HG03064 (cell line): Measurements from ENCODE around the gene MICAL3.
"Not testable (repeated sequence)": the region's sequence is repeated elsewhere in the genome, so short reads cannot be mapped to it uniquely, and the experiment has no call there.

ENCODE experiments used
- ATAC-seq: cut with Tn5 transposase; IDR thresholded peaks from one replicate; pipeline ENCODE4 v1.9.1; 2021; ENCODE audit warnings: low read depth; ENCODE audit not compliant: unreplicated experiment

MICAL3 gene

GRCh38 chr22:18000441-18001039 lies 23.8 kb downstream of the MICAL3 start:
- ATAC-seq = no peak

- no peak for ATAC-seq
These were observed 24.5 kb downstream of the MICAL3 start for GRCh38 chr22:17999851-18000250.

GRCh38 chr22:17998913-17999312 lies 25.4 kb downstream of the MICAL3 start:
- ATAC-seq = no peak

- ATAC-seq = no peak
These were observed 26.9 kb downstream of the MICAL3 start for GRCh38 chr22:17997456-17997855.

DNA sequence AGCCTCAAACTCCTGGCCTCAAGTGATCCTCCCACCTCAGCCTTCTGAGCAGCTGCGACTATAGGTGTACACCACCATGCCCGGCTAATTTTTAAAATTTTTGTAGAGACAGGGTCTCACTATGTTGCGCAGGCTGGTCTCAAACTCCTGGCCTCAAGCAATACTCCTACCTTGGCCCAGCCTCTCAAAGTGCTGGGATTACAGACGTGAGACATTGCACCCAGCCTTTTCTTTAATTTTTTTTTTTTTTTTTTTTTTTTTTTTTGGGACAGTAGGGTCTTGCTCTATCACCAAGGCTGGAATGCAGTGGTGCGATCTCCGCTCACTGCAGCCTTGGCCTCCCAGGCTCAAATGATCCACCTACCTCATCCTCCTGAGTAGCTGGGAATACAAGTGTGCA lies 29.1 kb downstream of the MICAL3 start:
- ATAC-seq = not testable (repeated sequence)

DNA sequence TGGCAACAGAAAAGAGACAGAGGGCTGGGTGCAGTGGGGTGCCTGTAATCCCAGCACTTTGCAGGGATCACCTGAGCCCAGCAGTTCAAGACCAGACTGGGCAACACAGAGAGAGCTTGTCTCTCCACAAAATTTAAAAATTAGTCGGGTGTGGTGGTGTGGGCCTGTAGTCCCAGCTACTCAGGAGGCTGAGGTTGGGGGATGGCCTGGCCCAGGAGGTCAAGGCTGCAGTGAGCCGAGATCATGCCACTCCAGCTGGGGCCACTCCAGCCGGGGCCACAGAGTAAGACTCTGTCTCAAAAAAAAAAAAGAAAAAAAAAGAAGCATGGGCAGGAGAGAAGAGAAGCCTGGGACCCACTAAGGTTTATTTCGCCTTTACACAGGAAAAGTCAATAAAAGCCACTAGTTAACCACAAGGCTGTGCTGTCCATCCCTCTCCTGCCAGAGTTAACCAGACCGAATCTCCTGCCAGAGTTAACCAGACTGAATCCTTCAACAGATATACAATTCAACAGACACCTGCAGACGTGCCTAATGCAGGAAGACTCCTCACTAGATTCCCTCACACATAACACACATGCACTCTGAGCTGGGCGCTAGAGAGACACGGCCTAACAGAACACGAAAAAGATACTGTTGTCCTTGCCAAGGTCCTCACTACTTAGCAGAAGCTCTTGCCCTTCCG lies 29.8 kb downstream of the MICAL3 start:
- ATAC-seq = no peak

- ATAC-seq = not testable (repeated sequence)
These were observed 31.4 kb downstream of the MICAL3 start for GRCh38 chr22:17992976-17993375.

- not testable (repeated sequence) for ATAC-seq
These were observed 32.4 kb downstream of the MICAL3 start for GRCh38 chr22:17991992-17992391.

DNA sequence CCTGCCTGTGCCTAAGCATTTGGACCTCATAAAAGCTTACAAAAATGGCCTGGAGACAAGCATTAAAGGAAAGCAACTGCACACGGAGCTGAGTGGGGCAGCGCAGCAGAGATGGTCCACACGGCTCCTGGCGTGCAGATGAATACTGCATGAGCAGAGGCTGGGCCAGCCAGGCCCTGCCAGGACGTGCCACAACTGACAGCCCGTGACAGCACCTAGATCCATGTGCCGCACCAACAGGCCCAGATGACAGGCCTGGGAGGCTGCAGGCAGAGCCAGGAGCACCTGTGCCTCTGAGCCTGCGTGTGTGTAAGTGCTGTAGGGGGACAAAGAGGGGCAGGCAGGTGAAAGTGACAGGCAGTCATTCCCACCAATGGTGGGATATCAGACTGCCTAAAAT lies 33.4 kb downstream of the MICAL3 start:
- no peak for ATAC-seq

DNA sequence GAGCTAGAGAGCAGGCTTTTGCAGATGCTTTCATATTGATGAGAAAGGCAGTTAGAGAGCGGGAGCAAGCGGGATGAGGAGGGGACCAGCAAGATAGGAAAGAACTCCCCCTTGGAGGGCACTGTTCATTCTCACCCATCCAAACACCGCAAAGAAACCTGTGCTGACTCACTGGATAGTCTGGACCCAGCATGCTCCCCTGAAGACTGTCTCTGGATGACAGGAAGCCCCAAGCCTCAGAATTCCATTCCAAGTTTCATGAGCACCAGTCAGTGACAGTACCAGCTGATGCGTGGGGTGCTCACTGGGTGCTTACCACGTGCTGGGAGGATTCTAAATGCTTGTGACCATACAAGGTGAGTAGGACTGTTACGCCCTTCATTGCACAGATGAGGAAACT lies 34.2 kb downstream of the MICAL3 start:
- ATAC-seq = no peak

DNA sequence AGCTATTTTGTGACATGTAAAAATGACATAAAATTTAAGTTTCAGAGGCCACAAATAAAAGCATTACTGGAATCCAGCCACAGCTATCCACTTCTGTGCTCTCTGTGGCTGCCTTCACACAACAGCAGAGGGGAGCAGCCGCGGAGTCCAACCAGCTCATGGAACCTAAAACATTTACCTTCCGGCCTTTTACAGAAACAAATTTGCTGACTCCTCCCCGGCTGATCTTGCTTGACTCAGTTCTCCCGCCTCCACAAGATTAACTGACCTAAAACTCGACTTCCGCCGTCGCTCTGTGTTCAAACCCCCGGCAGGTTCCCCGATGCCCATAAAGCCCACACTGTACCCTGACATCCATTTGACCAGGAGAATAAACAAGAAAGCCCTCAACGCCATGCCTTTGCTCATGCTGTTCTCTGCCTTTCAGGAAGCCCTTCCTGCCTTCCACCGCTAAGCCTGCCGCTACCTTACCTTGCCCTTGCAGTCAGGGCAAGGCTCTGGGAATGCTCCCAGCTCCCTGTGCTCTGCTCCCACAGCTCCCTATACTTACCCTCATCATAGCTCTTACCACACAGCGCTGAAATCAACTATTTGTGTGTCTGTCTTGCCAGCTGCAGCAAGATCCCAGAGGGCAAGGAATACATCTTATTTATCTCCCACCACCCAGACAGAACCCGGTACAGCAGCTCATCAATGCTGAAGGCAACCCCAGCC lies 35.4 kb downstream of the MICAL3 start:
- ATAC-seq = no peak

- no peak for ATAC-seq
These were observed 38.8 kb downstream of the MICAL3 start for GRCh38 chr22:17985606-17986005.

GRCh38 chr22:17985071-17985470 lies 39.3 kb downstream of the MICAL3 start:
- not testable (repeated sequence) for ATAC-seq

DNA sequence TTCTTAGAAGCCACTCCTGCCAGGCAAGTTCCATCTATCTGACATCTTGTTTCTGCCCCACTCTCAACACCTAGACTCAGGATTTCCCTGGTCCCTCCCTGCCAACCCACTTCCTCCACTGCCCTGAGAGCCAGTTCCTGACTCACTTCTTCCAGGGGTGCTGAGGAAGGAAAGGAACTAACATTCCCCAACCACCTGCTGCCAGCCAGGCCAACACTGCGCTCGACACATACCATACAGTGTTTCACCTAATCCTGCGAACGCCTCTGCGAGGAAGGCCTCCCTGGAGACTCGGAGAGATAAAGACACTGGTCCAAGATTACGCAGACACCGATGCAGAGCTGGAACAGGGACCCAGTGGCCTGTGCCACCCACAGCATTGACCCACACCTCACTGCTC lies 40.2 kb downstream of the MICAL3 start:
- no peak for ATAC-seq

GRCh38 chr22:17982572-17983141 lies 41.7 kb downstream of the MICAL3 start:
- no peak for ATAC-seq

- ATAC-seq = no peak
These were observed 42.9 kb downstream of the MICAL3 start for GRCh38 chr22:17981497-17981896.

DNA sequence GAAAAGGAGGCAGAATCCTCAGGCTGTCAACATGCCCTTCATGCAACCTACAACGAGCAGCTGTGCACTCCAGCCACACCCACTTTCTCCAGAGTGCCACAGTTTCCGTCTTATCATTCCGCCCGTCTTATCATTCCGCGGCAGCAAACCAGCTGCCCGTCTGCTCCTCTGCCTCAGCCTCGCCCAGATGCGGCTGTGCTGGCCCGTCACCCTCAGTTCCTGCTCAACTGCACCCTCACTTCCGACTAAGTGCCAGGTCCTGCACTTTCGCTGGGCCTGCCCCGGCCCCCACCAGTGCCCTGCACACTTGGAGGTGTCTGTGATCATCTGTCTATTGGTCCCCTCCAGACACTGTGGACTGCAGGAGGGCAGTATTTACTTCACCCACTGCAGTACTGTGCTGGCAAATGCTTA lies 43.7 kb downstream of the MICAL3 start:
- no peak for ATAC-seq

- ATAC-seq = no peak
These were observed 44.3 kb downstream of the MICAL3 start for GRCh38 chr22:17980015-17980590.

- ATAC-seq = no peak
These were observed 46.3 kb downstream of the MICAL3 start for GRCh38 chr22:17978027-17978426.

DNA sequence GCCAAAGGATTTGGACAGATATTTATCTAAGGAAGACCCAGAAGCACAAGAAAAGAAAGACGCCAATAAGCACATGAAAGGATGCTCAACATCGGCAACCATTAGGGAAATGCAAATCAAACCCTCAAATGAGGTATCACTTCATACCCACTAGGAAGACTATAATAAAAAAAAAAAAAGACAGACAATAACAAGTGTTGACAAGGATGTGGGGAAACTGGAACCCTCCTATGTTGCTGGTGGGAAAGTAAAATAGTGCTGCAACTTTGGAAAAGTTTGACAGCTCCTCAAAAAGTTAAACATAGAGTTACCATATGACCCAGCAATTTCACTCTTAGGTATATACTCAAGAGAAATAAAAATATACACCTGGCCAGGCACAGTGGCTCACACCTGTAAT lies 47.0 kb downstream of the MICAL3 start:
- ATAC-seq = no peak

GRCh38 chr22:17976121-17976520 lies 48.2 kb downstream of the MICAL3 start:
- no peak for ATAC-seq
